Measurements from ENCODE around the gene PCID2.

DNA sequence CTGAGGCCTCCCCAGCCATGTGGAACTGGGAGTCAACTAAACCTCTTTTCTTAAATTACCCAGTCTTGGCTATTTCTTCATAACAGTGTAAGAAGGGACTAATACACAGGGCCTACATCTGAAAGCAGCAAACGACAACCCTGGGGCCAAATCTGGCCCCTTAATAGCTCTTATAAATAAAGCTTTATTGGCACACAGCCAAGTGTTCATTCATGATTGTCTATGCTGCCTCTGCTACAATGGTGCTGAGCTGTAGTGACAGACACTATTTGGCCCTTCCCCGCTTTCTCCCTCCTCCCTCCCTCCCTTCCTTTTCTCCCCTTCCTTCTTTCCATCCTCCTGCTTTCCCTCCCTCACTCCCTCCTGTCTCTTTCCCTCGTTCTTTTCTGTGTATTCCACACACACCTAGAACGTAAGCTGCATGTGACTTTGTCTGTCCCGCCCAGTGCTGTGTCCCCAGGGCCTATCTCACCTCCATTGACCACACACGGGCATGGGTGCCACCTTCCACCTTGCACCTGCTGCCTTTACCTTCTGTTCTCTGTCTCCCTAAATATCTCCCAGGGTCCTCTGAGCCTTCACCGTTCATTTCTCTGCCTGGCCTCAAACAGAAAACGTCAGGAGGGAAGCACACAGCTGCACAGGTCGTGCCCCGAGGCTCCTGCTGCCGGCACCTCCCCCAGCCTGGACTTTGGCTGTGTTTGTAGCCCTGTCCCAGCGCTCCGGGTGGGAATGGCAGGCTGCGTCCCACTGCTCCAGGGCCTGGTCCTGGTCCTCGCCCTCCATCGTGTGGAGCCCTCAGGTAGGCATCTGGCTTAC, 50.3 kb downstream of the PCID2 start, which contains the start of gene PROZ:
- TF ChIP-seq, protein P1, sequence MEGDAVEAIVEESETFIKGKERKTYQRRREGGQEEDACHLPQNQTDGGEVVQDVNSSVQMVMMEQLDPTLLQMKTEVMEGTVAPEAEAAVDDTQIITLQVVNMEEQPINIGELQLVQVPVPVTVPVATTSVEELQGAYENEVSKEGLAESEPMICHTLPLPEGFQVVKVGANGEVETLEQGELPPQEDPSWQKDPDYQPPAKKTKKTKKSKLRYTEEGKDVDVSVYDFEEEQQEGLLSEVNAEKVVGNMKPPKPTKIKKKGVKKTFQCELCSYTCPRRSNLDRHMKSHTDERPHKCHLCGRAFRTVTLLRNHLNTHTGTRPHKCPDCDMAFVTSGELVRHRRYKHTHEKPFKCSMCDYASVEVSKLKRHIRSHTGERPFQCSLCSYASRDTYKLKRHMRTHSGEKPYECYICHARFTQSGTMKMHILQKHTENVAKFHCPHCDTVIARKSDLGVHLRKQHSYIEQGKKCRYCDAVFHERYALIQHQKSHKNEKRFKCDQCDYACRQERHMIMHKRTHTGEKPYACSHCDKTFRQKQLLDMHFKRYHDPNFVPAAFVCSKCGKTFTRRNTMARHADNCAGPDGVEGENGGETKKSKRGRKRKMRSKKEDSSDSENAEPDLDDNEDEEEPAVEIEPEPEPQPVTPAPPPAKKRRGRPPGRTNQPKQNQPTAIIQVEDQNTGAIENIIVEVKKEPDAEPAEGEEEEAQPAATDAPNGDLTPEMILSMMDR (IDR thresholded peaks at IDR 0.05; ENCODE audit: low read length) = no peak
- TF ChIP-seq EZH2 (optimal IDR thresholded peaks at IDR 0.05; ENCODE audit: low read depth, low read length) = no peak

Measured in MM.1S (cell line).